EL (cell line): Measurements from ENCODE around the gene BCL2A1.
A peak's percentile ranks its signal among the peaks of the same experiment; 100 is the strongest.
"Not testable (repeated sequence)": the region's sequence is repeated elsewhere in the genome, so short reads cannot be mapped to it uniquely, and the experiment has no call there.

Source experiments
- DNase-seq: peaks from one replicate; pipeline ENCODE4 v3.0.0-alpha.2; 2016

The BCL2A1 gene

GRCh38 chr15:79970624-79971434, at the start of gene BCL2A1:
Gene BCL2A1, minus strand, starts transcription at chr15:79971196. Its CDS starts 77 bp downstream, at chr15:79971119.
- DNase-seq, result peak; percentile 82

DNA sequence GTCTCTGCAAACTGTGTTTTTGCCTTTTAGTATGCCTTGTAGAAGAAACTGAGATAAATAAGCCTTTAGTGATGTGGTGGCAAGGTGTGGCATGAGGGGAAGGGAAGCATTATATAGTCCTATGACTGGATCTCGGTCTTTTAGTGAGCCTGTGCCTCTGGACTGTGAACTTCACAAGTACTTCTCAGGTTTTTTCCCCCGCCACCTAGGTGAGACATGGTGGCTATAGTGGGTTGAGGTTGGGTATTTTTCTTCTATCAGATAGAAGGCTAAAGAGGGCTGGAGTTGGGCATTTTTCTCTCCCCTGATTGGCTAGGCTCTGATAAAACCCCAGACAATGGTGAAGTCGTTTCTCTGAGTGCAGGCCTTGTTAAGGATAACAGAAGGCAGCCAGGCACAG, 49.7 kb upstream of the BCL2A1 start:
- DNase-seq, result no peak

DNA sequence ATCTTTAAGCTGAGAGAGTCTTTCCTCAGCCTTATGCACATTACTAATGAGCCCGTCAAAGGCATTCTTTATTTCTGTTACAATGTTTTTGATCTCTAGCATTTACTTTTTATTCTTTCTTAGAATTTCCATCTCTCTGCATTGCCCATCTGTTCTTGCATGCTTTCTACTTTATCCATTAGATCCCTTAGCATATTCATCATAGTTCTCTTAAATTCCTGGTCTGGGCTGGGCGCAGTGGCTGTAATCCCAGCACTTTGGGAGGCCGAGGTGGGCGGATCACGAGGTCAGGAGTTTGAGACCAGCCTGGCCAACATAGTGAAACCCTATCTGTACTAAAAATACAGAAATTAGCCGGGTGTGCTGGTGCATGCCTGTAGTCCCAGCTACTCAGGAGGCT, 49.2 kb upstream of the BCL2A1 start:
- DNase-seq, result not testable (repeated sequence)

GRCh38 chr15:80019168-80019745, 48.3 kb upstream of the BCL2A1 start:
- DNase-seq, result no peak

GRCh38 chr15:80017139-80017538, 46.1 kb upstream of the BCL2A1 start:
- not testable (repeated sequence) for DNase-seq

- DNase-seq, result not testable (repeated sequence)
Observed at GRCh38 chr15:80016506-80016905, 45.5 kb upstream of the BCL2A1 start.

DNA sequence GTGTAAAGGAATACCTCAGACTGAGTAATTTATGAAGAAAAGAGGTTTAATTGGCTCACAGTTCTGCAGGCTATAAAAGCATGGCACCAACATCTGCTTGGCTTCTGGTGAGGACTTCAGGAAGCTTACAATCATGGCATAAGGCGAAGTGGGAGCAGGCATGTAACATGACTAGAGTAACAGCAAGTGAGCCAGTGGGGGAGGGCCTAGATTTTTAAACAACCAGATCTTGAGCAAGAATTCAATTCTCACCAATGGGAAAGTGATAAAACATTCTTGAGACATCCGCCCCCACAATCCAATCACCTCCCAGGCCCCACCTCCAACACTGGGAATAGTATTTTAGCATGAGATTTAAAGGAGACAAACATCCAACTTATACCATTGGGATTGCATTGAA, 44.2 kb upstream of the BCL2A1 start:
- DNase-seq, result no peak

- DNase-seq, result not testable (repeated sequence)
Observed at GRCh38 chr15:80014186-80014585, 43.2 kb upstream of the BCL2A1 start.

- no peak for DNase-seq
Observed at GRCh38 chr15:80012060-80012726, 41.2 kb upstream of the BCL2A1 start.

- DNase-seq, result no peak
Observed at GRCh38 chr15:80011596-80011995, 40.6 kb upstream of the BCL2A1 start.

GRCh38 chr15:80011041-80011523, 40.1 kb upstream of the BCL2A1 start:
- peak; percentile 69 for DNase-seq

DNA sequence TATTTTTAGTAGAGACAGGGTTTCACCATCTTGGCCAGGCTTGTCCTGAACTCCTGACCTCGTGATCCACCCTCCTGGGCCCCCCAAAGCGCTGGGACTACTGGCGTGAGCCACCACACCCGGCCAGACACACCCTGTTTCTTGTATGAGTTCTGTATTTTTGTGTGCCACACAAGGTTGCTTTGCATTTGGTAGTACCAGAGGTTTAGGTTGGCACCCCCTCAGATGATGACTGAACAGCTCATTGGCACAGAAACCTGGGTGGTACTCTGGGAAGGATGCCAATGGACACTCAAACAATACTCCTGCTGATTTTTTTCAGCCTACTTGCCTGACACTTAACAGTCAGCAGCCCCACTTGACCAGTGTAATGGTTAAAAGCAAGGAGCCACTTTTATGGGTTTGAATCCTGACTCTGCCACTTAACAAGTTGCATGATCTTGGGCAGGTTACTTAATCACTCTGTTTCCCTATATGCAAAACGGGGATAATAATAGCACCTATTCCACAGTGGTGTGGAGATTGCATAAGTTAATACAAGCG, 39.2 kb upstream of the BCL2A1 start:
- peak; percentile 20 for DNase-seq

GRCh38 chr15:80007532-80007931, 36.5 kb upstream of the BCL2A1 start:
- DNase-seq, result no peak

GRCh38 chr15:80006946-80007345, 36.0 kb upstream of the BCL2A1 start:
- no peak for DNase-seq

- no peak for DNase-seq
Observed at GRCh38 chr15:80003934-80004472, 33.0 kb upstream of the BCL2A1 start.

DNA sequence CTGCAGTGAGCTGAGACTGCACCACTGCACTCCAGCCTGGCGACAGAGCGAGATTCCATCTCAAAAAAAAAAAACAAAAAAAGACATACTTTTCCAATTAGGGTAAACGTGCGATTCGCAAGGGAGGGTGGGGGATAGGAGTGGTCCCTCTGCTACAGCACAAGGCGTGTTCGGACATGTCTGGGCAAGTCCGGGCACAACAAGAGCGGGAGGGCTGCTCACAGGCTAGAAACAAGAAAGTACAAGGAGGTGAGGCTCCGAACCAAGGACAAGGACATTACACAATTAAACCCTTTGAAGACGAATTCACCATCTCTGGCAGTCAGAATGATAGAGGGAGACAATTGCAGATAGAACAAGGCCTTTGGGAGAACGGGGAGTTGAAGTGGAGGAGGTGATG, 32.2 kb upstream of the BCL2A1 start:
- DNase-seq, result no peak

- DNase-seq, result no peak
Observed at GRCh38 chr15:80002267-80002666, 31.3 kb upstream of the BCL2A1 start.

DNA sequence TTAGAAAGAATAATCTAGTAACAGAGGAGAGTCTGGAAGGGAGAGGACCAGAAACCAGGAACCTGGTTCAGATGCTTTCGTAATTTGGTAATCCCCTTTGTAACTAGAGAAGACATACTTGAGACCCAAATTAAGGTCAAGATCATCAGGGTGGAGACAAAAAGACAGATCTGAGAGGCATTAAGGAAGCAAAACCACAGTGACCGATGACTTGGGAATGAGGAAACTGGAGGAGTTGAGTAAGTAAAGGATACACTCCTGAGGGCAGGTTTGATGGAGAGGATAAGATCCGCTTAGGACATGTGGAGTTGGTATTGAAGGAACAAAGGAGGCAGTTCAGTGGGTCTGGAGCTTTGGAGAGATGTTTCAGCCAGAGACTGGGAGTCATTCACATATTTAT, 23.6 kb upstream of the BCL2A1 start:
- peak; percentile 62 for DNase-seq

GRCh38 chr15:79991826-79992225, 20.8 kb upstream of the BCL2A1 start:
- DNase-seq, result no peak

DNA sequence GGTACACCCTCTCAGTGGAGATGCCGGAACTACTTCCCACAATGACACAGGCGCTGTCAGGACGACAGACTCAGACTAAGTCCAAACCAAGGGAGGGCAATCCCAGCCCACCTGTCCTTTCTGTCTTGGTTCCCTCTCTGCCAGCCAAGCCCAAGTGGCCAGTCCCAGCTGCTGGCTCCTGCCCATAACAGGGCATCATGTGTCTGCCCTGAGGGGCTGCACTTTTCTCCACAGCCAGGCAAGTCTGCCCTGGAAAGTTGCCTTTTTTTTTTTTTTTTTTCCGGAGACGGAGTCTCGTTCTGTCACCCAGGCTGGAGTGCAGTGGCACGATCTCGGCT, 20.0 kb upstream of the BCL2A1 start:
- no peak for DNase-seq

DNA sequence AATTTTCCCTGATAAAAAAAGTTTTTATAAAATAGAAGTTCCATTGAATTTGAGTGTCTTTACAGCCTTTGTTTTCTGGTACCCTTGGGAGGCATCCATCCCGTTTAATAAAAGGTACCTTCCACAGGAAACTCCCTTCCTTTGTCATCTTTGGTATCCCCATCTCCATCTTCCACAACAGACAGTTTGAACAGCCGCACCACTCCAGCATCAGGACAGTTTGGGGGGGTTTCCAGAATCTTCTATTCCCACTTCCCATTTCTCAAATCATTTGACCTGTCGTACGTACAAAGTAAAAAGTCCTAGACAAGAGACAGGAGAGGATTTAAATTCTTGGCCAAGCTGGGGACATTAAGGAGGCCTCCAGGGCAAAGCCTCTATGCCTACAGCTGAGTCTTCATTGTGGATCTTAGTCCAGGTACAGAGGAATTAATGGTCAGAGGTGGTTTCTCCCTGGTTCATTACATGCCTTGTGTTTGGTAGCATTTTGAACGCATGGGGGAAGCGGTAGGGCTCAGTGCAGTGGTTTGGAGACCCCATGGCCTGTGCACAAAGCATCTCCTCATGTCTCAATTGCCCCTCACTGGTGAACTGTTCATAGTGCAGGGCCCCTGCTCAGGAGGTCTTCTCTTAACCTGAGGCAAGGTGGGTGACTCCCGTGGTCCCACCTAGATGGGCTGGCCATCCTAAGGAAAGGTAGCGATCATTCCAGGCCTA, 19.4 kb upstream of the BCL2A1 start:
- no peak for DNase-seq

DNA sequence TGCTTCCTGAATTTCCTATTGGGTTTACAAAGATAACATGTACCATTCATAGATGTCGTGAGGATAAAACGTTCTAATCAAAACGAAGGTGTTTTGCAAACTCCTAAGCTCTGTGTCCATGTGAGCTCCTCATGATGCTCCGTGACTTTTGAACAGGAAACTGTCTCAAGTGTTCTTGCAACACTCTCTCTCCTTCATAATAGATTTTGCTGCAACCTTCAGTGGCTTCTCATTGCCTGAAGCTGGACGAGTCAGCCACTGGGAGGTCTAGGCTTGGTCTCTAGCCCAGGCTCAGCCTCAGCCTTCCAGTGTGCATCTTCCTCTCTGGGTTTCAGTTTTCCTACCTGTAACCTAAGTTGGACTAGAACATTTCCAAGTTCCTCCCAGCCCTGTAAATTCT, 18.7 kb upstream of the BCL2A1 start:
- DNase-seq, result no peak

- DNase-seq, result no peak
Observed at GRCh38 chr15:79989183-79989582, 18.2 kb upstream of the BCL2A1 start.
